Dedifferentiated amniotic fluid mesenchymal stem cell (primary cell): ENCODE data around the gene CKMT2.

Experiments
- DNase-seq: peaks from one replicate; pipeline ENCODE4 v3.0.0-alpha.2; 2016; ENCODE audit errors: extremely low spot score

Gene CKMT2

DNA sequence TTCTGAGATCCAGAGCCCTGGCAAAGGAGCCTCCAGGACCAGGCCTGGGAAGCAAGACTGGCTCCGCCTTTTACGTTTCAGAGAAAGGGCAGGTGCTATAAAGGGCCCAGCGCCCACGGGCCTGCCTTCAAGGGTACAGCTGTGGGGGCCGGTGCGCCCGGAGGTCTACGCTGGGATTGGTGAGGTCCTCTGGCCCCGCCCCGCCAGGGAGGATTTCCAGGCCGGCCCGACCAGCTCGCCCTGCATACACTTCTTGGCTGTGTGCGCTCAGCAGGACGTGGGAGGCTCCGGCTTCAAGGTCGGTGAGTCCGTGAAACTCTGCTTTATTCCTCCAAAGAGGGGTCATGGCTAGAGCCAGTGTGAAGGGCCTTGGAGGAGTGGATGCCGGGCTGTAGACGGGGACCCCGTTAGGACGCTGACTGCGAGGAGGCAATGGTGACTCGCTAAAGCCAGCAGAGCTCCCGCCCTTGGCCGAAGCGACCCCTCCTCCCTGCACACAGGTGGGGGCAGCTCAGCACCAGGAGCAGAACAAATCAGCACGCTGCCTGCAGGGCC lies at the start of gene CKMT2:
TSS of gene CKMT2 (plus strand) at position 243 of the 555 bp plus-strand sequence. CDS start 17,811 bp downstream, outside the sequence.
- no peak for DNase-seq

- DNase-seq, result no peak
Measured at GRCh38 chr5:81183811-81184748, 49.0 kb upstream of the CKMT2 start.

- no peak for DNase-seq
Measured at GRCh38 chr5:81184749-81185110, 48.4 kb upstream of the CKMT2 start.

- no peak for DNase-seq
Measured at GRCh38 chr5:81187885-81188284, 45.2 kb upstream of the CKMT2 start.

GRCh38 chr5:81188962-81189361 lies 44.2 kb upstream of the CKMT2 start:
- DNase-seq, result no peak

DNA sequence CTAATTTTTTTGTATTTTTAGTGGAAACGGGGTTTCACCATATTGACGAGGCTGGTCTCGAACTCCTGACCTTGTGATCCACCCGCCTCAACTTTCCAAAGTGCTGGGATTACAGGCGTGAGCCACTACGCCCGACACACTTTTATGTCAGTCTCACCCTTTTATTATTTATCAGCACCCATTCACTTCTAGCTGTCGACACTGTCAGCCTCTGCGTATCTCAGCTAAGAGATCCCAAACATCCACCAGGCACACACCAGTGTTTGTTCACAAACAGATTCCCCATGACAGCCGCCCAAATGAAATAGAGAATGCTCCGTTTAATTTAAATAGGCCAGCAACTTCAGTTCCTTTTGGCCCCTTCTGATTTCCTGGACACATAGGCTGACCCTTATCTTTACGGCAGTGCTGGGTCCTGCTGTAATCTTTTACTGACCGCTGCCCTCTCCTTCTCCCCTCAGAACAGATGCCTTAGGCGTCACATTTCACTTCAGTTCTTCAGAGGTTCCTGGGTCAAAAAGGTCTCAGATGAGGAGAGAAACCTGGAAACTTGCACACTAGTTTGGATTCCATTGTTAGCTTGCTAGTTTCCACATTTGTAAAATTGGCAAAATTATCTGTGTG lies 43.1 kb upstream of the CKMT2 start:
- no peak for DNase-seq

GRCh38 chr5:81191726-81192372 lies 41.3 kb upstream of the CKMT2 start:
- DNase-seq, result no peak

DNA sequence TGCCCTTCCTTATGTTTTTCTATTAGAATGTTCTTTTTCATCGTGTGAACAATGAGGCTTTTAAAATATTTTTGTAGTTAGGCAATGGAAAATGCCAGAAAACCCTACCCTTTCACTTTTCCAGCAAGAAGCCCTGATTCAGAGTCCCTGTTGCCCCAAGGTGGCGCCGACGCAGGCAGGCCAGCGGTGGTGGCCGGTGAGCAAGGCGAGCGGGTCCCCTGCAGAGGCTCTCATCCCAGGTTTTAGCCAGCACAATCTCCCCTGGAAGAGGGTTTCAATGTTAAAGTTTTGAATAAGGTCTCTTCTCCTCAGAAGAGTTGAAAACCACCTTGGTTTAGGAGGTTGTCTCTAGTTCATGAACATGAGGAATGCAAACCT lies 40.8 kb upstream of the CKMT2 start:
- no peak for DNase-seq

- peak; percentile 65 for DNase-seq
Measured at GRCh38 chr5:81194633-81195334, 38.3 kb upstream of the CKMT2 start.

GRCh38 chr5:81195335-81195929 lies 37.7 kb upstream of the CKMT2 start:
- DNase-seq, result no peak

DNA sequence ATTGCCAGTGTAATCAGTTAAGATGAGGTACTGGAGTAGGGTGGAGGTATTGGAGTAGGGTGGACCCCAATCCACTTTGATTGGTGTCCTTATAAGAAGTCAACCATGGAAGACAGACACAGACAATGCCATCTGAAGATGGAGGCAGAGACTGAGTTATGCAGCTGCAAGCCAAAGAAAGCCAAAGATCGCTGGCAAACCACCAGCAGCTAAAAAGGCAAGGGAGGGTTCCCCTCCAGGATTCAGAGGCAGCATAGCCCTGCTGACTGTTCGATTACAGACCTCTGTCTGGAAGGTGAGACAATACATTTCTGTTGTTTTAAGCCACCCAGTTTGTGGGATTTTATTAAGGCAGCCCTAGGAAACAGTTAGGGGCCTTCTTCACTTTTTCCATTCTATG lies 30.5 kb upstream of the CKMT2 start:
- no peak for DNase-seq

DNA sequence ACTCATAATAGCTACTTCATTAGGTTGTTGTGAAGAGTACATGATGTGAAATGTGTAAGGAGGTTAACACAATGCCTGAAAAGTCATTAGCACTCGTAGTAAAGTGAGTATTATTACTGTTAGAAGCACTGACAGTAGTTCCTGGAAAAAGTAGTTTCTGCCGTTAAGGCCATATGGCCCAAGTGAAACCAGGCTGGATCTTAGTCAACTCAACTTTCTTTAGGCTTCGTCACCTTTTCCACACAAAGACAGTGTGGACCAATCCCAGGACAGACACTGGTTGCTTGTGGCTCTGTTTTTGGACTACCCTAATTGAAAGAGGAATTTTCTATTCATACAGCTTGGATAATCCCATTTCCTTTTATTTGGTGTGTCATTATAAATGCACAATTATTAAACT lies 29.4 kb upstream of the CKMT2 start:
- DNase-seq, result no peak

DNA sequence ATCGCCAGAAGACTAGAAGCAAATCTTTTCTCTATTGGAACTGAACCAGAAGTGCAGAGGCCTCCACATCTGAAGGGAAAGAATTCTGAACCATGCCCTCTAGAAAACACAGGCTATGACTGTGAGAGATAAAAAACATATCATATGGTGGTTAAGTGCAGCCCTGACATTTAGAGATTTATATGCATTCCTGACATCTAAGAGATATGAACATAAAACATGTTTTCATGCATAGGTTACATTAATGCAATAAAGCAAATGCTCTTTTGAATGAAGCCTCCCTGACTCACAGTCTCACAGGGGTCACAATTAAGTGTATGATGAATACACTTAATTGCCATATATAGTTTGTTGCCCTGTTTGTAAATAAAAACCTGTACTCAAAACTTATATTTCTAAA lies 28.9 kb upstream of the CKMT2 start:
- DNase-seq, result no peak

DNA sequence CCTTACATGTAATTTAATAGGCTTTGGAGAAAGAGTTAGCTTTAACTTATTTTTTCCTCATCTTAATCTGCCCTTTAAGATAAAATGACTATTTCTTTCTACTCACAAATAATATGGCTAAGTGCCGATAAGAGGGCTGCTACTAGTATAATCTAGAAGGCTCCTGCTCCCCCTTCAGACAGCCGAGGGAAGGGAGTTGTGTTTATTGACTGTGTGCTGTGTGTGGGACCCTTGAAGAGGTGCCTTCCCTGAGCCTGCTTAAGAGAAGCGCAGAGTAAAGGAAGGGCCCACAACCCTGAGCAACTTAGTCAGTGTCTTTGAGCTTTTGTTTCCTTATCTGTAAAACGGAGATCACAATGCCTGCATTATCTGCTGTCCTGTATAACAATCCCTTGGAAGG lies 28.1 kb upstream of the CKMT2 start:
- DNase-seq, result no peak

DNA sequence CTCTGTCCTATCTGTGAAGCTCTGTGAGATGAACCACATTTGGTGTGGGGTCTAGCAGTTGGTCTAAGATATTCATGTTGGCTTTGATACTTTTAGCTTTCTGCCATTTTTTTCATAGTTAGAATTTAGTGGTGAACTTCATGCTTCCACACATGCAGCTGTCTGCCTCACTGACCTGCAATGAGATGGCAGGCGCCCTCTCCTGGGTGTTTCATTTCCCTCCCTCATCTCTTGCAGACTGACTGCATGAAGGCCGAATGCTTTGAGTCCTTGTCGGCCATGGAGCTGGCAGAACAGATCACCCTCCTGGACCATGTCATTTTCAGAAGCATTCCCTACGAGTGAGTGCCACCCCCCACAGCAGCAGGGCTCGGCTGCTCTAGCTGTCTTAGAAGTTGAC lies 26.1 kb upstream of the CKMT2 start:
- DNase-seq, result no peak

- no peak for DNase-seq
Measured at GRCh38 chr5:81208904-81209303, 24.2 kb upstream of the CKMT2 start.

DNA sequence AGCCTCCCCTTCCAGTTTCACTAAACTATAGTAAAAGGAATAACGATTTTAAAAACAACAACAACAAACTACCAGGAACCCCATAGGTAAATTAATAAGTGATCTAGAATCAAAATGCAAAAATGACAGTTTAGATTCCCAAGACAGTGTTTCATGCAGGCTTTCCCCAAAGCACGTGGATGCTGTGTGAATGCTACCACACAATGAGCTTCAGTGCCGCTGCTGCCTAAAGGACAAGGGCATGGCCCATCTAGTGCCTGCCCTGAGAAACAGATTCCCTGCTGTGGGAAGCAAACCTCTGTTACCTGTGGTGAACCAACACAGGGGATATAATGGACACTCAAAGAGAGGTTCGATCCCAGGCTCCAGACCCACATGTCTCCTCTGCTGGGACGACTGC lies 23.7 kb upstream of the CKMT2 start:
- DNase-seq, result no peak

DNA sequence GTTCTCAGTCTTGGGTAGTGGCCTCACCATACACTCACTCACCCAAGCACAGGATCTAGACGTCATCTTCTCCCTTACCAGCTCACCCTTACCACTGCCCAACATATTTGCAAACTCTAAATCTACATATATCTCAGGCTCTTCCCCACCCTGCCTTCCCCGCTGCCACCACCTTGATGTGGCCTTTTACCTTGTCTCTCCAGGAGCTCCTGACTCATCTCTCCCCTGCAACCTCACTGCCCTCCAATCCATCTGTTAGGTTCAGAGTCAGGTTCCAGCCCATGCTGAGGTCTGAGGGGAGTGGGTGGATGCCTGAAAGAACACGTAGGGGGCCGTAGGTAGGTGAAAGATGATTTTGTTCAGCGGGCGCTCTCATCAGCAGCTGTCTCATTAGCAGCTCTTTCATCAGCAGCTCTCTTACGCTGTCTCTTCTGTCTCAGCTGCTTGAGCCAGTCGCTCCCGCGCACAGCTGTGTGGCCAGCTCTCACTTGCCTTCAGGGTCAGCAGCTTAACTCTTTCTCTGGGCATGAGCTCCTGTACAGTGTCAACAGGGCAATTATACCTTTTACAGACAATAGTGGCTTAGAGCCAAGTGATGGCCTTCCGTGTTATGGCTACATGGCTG lies 23.1 kb upstream of the CKMT2 start:
- DNase-seq, result no peak

DNA sequence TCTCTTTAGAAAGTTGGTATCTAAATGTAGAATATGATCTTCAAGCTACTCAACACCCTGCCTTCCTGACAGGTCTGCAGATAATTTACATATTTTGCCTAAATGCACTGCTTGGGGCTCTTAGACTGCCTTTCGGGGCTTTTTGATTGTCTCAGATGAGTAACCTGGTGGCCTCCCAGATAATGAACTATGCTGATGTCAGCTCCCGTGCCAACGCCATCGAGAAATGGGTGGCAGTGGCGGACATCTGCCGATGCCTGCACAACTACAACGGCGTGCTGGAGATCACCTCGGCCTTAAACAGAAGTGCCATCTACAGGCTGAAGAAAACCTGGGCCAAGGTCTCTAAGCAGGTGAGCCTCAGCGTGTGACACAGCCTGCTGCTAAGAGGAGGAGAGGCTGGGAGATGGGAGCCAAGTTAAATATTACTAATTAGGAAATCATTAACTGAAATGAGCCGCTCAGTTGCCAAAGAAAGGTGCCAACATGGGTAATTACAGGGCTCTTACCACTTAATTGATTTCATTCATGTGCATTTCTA lies 20.8 kb upstream of the CKMT2 start:
- no peak for DNase-seq

DNA sequence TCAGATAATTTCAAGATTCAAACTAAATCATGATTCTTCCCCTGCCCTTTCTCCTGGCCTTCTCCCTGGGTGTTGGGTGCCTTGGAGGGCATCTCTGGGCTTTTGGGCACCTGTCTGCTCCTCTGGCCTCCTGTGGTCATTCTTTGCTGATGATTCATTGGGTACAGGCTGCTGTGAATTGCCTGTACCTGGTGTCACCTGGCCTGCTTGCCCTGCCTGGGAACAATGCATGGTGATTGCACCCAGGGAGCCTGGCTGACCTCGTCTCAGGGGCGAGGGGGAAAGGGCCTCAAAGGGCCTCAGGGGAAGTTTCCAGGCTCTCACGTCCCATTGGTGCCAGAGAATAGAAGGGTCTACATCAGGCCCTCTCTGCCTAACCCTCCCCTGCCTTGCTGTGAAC lies 20.1 kb upstream of the CKMT2 start:
- no peak for DNase-seq

GRCh38 chr5:81214848-81215247 lies 18.3 kb upstream of the CKMT2 start:
- no peak for DNase-seq
